ENCODE measurements around the gene SDCBP2.
"Not testable (repeated sequence)": the region's sequence is repeated elsewhere in the genome, so short reads cannot be mapped to it uniquely, and the experiment has no call there.

Gene SDCBP2

DNA sequence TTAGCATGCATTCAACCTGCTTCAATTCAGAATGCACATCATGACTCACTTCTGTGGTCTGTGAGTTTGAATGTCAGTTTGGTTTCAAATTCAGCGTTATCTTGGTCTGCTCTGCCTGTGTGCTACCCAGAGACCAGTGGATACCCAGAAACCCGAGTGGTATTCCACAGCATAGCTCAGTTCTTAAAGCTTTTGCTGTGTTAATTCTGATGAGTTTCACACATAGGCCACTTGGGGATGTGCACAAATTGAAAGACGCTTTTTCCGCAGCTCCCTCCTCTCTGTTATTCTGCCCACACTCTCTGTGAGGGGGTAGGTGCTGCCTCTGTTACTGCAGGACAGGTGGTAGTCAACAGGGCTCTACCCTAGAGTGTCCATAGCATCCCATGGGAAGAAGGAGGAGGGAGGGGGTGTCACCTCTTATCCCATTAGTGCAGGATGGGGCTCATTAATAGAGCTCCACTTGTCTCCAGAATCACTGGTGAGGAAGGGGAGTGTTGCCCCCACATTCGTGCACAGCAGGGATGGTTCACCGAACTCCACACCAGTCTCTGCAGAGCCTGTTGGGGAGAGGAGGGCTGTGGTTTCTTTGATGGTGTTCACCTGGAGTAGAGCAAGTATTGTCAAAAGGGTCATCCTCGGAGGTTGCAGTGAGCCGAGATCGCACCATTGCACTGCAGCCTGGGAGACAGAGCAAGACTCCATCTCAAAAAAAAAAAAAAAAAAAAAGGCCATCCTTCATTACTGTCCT is 29.2 kb upstream of the SDCBP2 start:
- no peak for DNase-seq (ENCODE audit: low spot score)

DNA sequence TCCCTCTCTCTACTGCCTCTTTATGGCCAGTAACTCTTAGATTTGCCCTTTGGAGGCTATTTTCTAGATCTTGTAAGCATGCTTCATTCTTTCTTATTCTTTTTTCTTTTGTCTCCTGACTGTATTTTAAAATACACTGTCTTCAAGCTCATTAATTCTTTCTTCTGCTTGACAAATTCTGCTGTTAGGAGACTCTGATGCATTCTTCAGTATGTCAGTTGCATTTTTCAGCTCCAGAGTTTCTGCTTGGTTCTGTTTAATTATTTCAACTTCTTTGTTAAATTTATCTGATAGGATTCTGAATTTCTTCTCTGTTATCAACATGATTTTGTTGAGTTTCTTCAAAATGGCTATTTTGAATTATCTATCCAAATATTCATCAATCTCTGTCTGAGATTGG is 25.0 kb upstream of the SDCBP2 start:
- DNase-seq (ENCODE audit: low spot score), result no peak

DNA sequence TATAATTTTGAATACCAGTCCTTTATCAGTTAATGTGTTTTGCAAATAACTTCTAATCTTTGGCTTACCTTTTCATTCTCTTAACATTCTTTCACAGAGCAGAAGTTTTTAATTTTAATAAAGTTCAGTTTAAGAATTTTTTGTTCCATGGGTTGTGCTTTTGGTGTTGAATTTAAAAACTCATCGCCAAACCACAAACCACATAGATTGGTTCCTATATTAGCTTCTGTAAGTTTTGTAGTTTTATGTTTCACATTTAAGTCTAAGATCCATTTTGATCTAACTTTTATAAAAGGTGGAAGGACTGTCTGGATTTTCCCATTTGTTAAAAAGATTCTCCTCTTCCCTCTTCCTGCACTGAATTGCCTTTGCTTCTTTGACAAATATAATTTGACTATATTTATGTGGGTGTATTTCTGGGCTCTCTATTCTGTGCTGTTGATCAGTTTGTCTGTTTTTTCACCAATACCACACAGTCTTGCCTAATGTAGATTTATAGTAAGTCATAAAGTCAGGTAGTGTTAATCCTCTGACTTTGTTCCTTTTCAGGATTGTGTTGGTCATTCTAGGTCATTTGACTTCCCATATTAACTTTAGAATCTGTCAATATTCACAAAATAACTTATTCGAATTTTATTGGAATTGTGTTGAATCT is 17.5 kb upstream of the SDCBP2 start:
- DNase-seq (ENCODE audit: low spot score), result no peak

GRCh38 chr20:1345756-1346093 is 16.8 kb upstream of the SDCBP2 start:
- no peak for DNase-seq (ENCODE audit: low spot score)

DNA sequence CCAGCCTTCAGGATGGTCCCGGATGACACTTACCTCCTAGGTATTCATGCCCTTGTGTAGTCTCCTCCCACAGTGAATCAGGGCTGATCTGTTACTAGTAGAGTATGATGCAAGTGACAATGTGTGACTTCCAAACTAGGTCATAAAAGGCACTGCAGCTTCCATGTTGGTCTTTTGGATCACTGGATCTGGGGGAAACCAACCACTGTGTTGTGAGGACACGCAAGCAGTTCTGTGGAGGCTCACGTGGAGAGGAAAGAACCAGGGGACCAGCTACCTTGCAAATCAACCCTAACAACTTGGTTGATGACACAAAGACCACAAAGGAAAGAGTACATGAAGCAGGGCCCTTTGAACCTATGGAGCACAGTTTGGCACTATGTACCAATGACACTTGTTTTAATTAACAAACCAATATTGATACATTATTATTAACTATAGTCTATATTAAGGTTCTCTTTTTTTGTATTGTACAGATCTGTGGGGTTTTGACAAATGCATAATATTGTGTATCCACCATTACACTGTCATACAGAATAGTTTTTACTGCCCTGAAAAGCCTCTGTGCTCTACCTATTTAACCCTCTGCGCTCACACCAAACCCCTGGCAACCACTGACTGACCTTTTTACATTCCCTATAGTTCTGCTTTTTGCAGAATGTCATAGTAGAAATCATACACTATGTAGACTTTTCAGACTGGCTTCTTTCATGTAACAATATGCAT is 16.3 kb upstream of the SDCBP2 start:
- DNase-seq (ENCODE audit: low spot score), result no peak

GRCh38 chr20:1343446-1344124 is 14.6 kb upstream of the SDCBP2 start:
- DNase-seq (ENCODE audit: low spot score), result not testable (repeated sequence)

DNA sequence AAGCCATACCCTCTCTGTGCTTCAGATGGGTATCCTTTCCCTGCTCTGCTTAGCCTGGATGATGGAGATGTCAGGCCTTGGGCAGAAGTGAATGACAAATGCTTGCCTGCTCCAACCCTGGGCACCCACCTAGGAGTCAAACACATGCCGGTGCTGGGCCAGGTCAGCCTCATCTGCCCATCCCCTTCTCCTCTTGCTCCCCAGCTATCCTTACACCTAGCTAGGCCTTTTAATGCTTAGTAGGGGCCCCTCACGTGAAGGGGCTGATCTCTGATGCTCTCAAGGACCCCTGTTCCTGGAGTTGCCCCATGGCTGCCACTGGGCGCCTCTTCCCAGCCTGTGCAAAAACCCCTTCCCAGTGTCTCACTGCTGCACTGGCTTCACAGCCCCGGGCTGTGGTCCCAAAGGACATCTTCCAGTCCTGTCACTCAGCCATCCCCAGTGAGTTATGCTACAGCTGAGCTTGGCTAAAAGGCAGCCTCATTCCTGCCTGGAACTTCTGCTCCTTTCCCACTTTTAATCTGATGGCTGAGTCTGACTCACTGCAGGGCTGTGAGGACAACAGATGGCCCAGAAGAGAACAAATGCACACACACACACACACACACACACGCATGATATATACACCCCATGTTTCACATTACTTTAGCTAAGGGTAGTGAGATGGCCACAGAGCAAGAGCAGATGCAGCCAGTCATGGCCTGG is 12.8 kb upstream of the SDCBP2 start:
- DNase-seq (ENCODE audit: low spot score), result no peak

GRCh38 chr20:1338801-1339200 is 9.9 kb upstream of the SDCBP2 start:
- no peak for DNase-seq (ENCODE audit: low spot score)

DNA sequence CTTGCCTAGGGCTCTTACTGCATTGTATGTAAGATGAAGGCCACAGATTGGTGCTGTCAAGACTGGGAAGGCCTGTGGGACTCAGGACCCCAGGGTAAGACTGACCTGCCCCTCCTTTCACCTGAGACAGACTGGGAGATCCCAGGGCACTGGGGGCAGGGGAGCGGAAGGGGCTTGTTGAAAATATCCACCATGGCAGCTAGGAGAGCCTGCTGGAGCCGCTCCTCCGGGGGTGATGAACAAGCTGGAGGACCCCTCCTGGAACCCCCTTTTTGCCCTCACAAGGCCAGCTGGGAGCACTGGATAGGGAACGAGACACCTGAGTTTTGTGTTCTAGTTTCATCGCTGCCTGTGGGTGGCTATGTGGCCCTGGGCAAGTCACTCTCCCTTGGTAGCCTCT is 9.2 kb upstream of the SDCBP2 start:
- no peak for DNase-seq (ENCODE audit: low spot score)

- DNase-seq (ENCODE audit: low spot score), result no peak
Measured at GRCh38 chr20:1337441-1337840, 8.5 kb upstream of the SDCBP2 start.

DNA sequence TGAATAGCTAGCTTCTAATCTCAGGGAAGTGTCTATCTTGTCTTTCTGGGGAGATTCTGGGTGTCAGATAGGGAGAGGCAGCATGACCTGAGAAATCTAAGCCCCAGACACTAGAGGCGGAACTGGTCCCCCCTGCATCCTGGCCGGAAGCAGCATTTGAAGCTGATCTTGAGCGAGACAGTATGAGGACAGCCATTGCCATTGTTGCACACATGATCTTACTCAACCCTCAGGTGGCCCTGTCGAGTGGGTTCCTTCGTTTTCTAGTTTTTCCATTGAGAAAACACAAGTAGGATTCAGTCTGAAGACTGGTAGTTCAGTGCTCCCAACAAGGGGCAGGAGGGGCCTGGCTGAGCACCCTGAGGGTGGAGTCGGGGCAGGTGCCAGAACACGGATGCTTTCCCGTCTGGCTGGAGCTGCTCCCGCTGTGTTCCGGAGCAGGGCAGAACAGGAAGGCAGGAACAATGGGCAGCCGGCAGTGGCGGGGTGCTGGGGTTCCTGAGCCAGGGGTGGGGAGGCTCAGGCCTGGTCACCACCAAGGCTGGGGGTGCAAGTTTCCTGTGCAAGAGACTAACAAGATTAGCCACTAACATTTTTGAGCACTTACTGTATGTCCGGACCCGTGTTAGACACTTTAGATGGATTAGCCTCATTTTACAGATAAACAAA is 7.9 kb upstream of the SDCBP2 start:
- no peak for DNase-seq (ENCODE audit: low spot score)

DNA sequence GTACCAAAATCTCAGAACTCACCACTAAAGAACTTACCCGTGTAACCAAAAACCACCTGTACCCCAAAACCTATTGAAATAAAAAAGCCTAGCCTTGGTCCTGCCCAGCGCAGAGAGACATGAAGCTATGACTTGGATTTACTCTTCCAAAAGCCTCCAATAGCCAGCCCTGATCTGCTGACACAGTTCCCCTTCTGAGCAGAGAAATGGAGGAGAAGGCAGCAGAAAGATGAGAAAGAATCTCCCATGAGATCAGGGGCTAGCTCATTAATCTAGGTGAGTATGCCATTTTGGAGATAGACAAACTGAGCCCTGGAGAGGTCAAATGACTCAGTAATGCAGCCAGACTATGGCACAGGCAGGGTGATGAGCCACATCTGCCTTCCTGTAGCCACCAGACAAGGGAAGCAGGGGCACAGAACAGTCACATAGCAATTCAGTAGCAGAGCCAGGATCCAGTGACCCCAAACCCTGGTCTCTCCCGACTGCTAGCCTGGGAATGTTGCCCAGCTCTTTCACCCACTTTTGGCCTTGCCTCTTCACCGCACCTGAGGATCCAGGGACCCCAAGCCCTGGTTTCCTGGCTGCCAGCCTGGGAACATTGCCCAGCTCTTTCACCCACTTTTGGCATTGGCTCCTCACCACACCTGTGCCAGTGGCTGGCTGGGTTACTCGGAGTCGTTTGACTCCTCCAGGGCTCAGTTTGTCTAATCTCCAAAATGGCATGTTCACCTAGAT is 7.2 kb upstream of the SDCBP2 start:
- DNase-seq (ENCODE audit: low spot score), result no peak

- no peak for DNase-seq (ENCODE audit: low spot score)
Measured at GRCh38 chr20:1334761-1335160, 5.8 kb upstream of the SDCBP2 start.

DNA sequence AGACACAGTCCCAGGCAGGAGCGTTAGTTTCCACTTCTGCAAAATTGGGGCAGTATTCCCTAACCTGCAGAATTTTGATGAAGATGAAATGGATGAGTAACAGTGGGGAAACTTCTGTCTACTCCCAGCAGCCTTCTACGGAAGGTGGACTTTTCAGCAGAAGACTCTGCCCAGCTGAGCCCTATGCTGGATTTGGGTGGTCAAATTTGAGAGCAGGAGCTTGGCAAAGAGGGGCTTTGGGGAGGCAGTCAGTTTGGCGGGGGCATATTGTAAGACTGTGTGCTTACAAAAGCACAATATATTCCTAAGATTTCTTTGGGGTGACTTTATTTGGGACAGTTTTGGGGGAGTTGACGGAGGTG is 5.4 kb upstream of the SDCBP2 start:
- DNase-seq (ENCODE audit: low spot score), result no peak

DNA sequence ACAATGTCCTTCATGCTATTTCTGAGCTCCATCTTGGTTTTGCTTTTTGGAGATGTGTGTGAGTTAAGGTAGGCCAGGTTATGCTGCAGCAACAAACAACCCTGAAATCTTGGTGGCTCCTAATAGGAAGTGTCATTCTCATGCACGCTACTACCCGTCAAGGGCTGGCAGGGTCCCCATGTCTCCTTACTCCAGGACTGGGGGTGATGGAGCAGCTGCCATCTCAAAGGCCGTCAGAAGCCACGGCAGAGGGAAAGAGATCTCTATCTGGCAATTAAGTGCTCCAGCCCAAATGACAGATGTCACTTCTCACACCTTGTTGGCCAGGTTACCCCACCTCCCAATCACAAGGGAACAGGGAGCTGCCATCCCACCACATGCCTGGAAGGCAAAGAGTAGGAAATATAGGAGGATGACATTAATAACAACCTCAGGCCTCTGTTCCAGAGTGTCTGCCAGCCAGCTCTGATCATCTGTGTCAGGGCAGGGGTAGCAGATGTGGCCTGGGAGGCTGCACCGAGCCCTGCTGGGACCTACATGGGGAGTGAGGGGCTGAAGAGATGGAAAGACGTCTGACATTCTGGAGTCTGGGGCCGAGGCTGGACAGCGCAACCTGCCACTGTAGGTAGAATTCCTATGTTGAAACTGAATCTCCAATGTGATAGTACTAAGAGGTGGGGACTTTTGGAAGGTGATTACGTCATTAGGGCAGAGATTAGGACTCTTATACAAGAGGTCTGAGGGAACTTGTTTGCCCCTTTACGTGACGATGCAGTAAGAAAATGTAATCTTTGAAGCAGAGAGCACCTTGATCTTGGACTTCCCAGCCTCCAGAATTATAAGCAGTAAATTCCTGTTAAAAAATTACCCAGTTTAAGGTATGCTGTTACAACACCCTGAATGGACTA is 4.8 kb upstream of the SDCBP2 start:
- DNase-seq (ENCODE audit: low spot score), result no peak

GRCh38 chr20:1332749-1333300 is 3.9 kb upstream of the SDCBP2 start:
- DNase-seq (ENCODE audit: low spot score), result no peak

- no peak for DNase-seq (ENCODE audit: low spot score)
Measured at GRCh38 chr20:1331801-1332453, 3.0 kb upstream of the SDCBP2 start.

GRCh38 chr20:1331101-1331500 is 2.2 kb upstream of the SDCBP2 start:
- no peak for DNase-seq (ENCODE audit: low spot score)

Measured in CD4-positive, alpha-beta T cell treated with Interleukin-6 at 100 ng/mL for 8 hours (primary cell).